Measurements from ENCODE around the gene NR6A1.

- no peak for TF ChIP-seq CTCF (conservative IDR thresholded peaks at IDR 0.05 in 1 of 2, IDR thresholded peaks at IDR 0.05 in 1 of 2; ENCODE audit: extremely low read depth in 1 of 2, insufficient read depth in 1 of 2, low read depth in 1 of 2, low read length in 2 of 2)
- no peak for TF ChIP-seq EZH2 (IDR thresholded peaks at IDR 0.05; ENCODE audit: borderline replicate concordance, low read length)
Observed at GRCh38 chr9:124793015-124793541, 22.0 kb upstream of the NR6A1 start.

Data from mammary epithelial cell (primary cell).